Measurements from ENCODE around the gene PATJ. TPM values are rescaled to one million over a fixed set of nuclear protein-coding genes. Genes with fewer than 3 reads are reported as not detected.
"Not testable (repeated sequence)": the region's sequence is repeated elsewhere in the genome, so short reads cannot be mapped to it uniquely, and the experiment has no call there.

Gene PATJ
- total RNA-seq, 1 experiment from 2014 or later = 6.0 TPM

DNA sequence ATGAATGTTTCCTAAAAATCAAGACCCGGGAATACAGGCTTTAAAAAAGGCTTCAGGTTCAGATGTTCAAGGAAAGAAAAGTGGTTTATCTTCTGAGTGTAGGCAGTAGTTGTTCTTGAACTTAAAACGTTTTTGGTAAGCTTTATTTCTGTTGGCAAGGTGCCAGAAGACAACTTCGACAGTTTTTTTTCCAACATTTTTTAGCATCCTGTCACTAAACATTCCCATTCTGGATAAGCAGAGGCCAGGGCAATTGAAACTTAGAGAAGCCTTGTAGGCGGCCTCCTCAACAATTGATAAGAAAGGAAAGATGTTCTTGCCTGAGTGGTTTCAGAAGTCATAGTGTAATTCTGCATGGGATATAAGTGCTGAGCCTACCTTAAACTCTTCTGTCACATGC is 66.7 kb downstream of the PATJ start:
- in situ Hi-C loops (cut with HindIII; ENCODE audit: low sequenced_read_pairs) = no loop called here
- no peak for DNase-seq (ENCODE audit: low spot score)

DNA sequence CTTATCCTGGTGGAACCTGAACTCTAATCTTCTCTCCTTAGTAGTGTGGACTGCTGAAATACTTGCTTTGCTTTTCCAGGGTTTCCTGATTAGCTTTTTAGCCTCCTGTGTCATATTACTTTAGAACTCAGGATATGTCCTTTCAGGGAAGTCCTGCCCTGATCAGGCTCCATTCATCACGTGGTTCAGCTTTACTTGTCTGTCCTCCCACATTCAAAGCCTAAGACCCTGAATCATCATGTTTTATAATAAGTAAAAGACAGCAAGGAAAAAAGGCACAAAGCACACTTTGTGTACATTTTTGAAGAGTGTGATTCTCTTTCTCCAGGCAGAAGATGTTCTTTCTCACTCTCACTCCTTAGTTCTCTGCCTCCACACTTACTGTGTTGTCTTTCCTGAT is 70.6 kb downstream of the PATJ start:
- in situ Hi-C loops (cut with HindIII; ENCODE audit: low sequenced_read_pairs) = no loop called here
- no peak for DNase-seq (ENCODE audit: low spot score)

DNA sequence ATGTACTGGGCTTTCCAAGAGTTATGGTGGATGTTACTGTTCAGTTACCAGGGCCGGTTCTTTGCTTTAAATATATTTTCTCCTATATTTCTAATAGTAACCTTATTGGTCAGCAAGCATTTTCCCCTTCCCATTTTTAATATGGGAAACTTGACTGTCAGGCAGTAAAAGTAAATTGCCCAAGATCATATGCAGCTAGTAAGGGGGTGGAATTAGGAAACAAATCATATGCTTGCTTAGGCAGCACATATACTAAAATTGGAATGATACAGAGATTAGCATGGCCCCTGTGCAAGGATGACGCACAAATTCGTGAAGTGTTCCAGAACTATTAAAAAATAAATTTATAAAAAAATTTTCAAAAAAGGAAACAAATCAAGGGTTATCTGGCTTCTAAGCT is 73.9 kb downstream of the PATJ start:
- in situ Hi-C loops (cut with HindIII; ENCODE audit: low sequenced_read_pairs) = no loop called here
- DNase-seq (ENCODE audit: low spot score) = no peak

DNA sequence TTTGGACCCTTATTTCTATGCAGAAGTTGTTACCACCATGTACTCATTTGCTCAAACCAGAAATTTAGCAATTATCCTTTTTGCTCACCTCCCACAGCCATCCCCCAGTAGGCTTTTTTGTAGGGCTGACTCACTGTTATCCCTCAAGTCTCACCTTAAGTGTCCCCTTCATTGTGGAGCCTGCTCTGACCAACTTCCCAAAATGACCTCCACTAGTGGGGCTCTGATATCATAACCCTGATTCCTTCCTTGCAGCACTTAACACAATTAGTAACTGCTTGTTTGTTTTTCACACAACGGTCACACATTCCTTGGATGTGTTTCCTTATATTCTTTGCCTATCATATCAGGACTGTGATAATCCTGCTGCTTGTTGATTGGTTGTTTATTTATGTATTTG is 76.7 kb downstream of the PATJ start:
- in situ Hi-C loops (cut with HindIII; ENCODE audit: low sequenced_read_pairs) = no loop called here
- no peak for DNase-seq (ENCODE audit: low spot score)

DNA sequence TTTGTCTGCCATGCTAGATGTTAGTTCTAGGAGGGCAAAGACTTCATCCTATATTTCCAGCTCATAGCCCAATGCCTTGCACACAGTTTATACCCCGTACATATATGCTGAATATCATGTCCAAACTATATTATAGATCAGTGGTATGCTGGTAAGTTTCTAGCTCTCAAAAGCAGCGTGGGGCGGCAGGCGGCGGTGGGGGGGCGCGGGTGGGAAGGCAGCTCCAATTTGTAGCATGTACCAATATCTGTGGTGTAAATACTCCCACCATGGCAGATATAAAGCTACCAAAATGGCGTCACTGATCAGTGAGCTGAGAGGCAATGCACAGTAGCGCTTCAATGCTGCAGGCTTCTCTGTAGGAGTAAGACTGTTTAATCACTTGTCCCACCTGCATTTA is 77.1 kb downstream of the PATJ start:
- DNase-seq (ENCODE audit: low spot score) = no peak
- in situ Hi-C loops (cut with HindIII; ENCODE audit: low sequenced_read_pairs) = no loop called here

DNA sequence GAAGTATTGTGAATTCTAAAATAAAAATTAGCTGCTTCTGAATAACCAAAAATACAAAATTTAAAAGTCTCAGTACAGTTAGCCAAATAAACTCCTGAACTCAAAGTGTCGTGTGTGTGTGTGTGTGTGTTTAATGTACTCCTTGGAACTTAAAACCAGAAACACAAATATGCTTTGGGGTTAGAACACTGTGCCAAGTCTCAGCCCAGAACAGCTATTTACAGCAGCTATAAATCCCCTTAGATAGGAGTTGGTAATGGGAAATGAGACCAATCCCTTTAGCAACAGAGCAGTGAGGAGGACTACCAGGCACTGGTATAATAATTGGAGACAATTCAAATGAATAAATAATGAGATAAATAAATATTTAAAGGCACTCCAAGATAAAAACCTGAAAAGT is 83.1 kb downstream of the PATJ start:
- no peak for DNase-seq (ENCODE audit: low spot score)

DNA sequence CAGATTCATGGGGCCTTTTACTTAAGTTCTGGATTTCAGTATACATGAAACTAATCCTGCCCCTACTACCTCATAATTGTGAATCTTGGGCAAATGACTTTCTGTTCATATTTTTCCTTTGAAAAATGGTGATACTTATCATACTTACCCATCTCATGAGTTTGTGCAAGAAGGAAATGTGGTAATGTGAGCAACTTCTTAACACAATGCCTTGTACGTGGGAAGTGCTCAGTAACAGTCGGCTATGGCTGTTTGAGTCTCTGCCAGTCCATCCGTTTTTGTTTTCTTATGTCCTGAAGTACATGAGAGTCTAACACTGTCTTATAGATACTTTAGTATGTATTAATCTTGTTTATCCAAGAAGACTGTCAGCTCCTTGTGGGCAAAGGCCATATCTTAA is 86.5 kb downstream of the PATJ start:
- in situ Hi-C loops (cut with HindIII; ENCODE audit: low sequenced_read_pairs) = no loop called here
- DNase-seq (ENCODE audit: low spot score) = no peak

More for the DNA sequence above, 83.1 kb downstream of the PATJ start:
- in situ Hi-C loops (cut with HindIII; ENCODE audit: low sequenced_read_pairs) = no loop called here

DNA sequence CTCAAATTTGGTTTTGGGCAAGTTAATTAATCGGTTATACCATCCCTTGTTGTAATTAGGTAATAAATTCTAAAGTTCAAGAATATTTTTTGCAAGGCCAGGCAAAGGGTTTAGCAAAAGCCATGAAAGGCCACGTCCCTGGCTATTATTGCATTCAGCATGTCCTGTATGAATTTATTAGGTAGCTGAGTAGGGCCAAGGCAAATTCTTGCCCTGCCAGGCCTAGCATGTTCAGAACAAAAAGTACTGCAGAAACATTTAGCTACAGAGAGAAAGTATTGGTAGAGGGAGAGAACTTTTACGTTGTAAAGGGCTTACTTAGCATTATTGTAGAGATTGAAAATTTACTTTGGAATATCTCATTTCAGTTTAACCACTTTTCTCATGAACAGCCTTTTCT is 94.4 kb downstream of the PATJ start:
- in situ Hi-C loops (cut with HindIII; ENCODE audit: low sequenced_read_pairs) = no loop called here
- DNase-seq (ENCODE audit: low spot score) = no peak

DNA sequence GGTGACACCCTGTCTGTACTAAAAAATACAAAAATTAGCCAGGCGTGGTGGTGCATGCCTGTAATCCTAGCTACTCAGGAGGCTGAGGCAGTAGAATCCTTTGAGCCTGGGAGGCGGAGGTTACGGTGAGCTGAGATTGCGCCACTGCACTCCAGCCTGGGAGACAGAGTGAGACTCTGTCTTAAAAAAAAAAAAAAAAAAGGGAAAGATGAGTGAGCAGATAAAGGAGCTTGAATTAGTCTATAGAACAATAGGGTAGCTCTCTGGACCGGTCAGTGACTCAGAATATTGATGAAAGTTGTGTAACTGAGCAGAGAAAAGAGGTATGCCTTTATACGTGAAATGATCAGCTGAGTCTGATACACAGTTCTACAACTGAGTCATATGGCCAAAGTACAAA is 95.3 kb downstream of the PATJ start:
- DNase-seq (ENCODE audit: low spot score); in situ Hi-C loops (cut with HindIII; ENCODE audit: low sequenced_read_pairs): not testable (repeated sequence)

DNA sequence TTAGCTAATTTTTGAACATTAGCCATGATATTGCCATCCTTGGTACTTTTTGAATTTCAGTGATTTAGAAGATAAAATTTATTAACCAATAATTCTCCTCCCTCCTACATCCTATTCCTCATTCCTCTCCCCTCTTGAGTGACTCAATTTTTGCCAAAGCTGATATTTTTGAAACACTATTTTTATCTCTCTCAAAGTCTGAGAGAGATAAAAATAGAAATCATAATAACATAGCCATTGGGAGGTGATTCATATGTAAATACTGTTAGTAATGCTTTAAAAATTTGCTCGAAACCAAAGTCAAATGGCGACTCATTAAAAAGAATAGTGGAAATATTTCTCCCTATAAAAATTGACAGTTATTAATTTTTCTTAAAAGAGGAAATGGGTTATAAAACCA is 97.4 kb downstream of the PATJ start:
- in situ Hi-C loops (cut with HindIII; ENCODE audit: low sequenced_read_pairs) = no loop called here
- no peak for DNase-seq (ENCODE audit: low spot score)

DNA sequence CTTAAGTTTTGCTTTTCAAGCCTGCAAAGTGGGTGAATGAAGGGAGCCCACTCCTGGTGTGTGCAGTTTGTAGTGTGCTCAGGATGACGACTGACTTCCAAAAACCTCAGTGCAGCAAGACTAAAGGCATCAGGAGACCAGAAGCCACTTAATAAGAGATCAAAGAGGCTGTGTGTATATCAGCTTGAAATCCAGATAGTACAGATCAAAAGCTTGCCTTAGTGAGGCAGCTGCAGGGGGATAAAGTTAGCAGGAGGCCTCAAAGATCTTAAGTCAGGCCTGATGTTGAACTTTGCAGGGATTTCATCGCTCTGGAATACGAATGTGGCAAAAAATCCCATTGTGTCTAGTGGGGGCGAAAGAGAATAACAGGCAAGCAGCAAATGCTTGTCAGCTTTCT is 99.8 kb downstream of the PATJ start:
- DNase-seq (ENCODE audit: low spot score) = no peak
- in situ Hi-C loops (cut with HindIII; ENCODE audit: low sequenced_read_pairs) = no loop called here

DNA sequence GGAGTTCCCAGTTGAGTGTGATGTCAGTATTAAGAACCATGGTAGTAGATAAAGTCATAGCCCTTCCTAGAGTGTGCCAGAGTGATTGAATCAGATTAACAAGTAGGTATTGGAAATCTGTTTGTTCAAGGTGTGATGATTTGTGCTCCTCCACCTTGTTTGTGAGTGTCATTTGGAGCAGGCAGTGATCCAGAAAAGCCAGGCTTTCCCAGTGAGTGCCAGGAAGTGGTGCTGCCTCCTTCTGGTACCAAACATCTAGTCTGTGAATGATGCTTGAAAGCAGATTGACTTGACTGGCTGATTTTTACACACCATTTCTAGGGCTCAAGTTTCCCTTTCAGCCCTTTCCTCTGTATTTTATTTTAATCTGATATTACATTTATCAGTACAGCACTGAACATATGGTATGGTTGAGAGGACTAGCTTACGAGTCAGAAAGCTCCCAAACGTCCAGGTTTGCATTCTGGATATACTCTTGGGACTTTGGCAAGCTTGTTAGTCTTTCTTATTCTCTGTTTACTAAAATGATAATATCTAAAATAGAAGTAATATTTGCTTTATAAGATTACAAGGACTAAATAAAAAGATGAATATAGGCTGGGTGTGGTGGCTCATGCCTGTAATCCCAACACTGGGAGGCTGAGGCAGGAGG is 100.7 kb downstream of the PATJ start:
- in situ Hi-C loops (cut with HindIII; ENCODE audit: low sequenced_read_pairs) = no loop called here
- peak; percentile 70 for DNase-seq (ENCODE audit: low spot score)

DNA sequence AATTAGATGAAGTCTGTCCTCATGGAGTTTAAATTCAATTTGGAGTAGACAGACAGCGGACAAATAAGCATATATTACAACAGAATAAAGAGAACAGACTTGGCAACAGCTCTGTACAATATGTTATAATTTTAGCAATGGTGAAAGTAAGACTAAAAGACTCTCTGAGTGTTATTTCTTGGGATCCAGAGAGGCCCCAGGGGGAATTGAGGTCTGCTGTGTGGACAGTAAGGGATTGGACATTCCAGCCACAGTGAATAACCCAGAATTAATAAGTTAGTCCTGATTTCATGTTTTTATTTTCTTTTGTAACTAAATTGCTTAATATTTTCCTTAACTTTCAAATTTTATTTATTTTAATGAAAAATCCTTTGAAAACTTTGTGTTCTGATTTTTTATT is 101.7 kb downstream of the PATJ start:
- in situ Hi-C loops (cut with HindIII; ENCODE audit: low sequenced_read_pairs) = no loop called here
- DNase-seq (ENCODE audit: low spot score) = no peak

DNA sequence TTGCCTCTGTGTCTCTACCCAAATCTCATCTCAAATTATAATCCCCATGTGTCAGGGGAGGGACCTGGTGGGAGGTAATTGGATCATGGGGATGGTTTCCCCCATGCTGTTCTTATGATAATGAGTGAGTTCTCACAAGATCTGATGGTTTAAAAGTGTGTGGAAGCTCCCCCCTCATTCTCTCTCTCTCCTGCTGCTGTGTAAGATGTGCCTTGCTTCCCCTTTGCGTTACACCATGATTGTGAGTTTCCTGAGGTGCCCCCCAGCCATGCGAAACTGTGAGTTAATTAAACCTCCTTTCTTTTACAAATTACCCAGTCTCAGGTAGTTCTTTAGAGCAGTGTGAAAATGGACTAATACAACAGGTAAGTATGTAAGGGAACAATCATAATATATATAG is 102.4 kb downstream of the PATJ start:
- DNase-seq (ENCODE audit: low spot score); in situ Hi-C loops (cut with HindIII; ENCODE audit: low sequenced_read_pairs): not testable (repeated sequence)

DNA sequence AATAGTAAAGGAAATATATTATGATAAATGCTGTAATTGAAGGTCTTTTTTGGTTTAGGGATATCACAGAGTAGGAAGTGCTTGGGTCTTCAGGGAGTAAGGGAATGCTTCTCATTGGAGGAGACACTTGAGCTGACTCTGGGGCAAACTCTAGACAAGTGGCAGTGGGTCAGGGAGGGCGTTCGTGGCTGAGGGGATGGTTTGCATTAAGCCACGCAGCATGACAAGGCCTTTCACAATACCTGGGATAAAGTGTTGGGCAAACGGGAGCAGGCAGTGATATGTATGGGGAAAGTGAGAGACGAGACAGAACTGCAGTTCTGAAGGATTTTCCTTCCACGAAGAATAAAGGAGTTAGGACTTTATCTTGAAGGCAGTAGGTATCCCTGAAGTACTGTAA is 109.0 kb downstream of the PATJ start:
- in situ Hi-C loops (cut with HindIII; ENCODE audit: low sequenced_read_pairs) = no loop called here
- DNase-seq (ENCODE audit: low spot score) = no peak

DNA sequence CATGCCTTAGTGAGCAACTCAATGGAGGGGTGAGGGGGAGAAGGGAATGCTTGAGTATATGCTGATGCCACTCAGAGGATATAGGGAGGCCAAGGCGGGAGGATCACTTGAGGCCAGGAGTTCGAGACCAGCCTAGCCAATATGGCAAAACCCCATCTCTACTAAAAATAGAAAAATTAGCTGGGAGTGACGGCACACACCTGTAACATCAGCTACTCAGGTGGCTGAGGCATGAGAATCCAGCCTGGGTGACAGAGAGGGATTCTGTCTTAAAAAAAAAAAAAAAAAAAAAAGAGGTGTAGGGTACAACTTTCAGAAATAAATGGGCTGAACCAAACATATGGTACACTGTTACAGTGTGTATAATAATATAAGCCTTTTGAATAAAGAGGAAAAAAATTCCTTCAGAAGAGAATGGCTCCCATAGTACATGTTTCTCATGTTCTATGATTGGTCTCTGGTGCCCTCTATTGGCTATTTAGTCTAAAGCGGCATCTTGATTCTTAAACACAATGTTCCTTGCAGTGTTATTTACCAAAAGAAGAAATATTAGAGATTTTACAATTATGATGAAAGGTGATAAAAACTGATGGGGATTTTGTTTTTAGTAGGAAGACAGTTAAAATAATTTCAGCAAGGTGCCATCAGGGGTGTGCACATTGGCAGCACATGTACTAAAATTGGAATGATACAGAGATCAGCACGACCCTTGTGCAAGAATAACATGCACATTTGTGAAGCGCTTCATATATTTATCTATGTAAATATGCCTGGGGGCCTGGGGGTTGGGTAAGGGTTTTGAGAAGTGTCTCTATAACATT is 109.8 kb downstream of the PATJ start:
- in situ Hi-C loops (cut with HindIII; ENCODE audit: low sequenced_read_pairs) = no loop called here
- DNase-seq (ENCODE audit: low spot score) = peak; percentile 80

DNA sequence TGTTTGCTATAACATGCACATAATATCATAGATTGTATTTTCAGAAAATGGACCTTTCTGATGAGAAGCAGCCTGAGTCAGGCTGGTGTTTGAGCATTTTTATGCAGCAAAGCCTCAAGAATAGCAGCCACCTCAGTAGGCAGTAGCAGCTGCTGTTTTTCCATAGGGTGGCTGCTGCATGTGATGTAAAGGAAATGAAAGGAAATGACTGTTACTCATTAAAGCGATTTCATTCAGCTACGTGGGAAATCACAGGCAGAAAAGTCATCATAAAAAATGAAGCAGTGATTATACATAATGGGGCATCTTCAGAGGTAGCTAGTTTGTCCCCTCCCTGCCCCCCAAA is 110.4 kb downstream of the PATJ start:
- DNase-seq (ENCODE audit: low spot score) = no peak
- in situ Hi-C loops (cut with HindIII; ENCODE audit: low sequenced_read_pairs) = no loop called here

DNA sequence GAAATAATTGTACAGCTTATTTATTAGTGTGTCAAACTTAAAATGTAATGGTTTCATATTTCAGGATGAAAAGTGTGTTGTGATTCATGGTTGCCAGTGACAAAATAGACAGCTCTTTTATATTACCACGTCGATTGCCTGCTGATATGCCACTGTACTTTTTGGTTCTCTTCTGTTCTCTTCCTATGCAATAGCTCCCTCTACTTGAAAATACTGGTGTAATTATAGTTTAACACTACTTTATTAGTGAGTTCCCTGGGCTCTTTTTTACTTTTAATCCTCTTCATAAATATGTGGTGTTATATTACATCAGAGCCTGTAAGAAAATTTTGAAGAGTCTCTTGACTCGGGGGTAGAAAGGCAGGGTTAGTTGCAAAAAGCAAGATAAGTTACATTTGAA is 111.3 kb downstream of the PATJ start:
- DNase-seq (ENCODE audit: low spot score) = no peak
- in situ Hi-C loops (cut with HindIII; ENCODE audit: low sequenced_read_pairs) = no loop called here

DNA sequence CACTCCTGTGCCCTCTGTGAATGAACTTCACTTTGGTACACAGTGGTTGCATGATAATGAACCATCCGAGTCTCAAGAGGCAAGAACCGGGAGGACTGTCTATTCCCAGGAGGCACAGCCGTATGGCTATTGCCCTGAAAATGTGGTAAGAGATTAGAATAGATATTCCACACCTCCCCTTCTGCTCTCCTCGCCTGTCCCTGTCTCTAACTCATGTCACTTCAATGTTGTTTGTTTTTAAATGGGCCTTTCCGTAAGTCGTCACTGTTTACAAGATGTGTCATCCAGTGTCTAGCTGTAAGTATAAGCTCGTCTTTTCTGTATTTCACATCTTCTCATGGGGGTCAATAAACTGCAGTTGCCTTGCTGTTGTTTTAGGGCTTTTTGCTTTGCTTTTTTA is 122.2 kb downstream of the PATJ start:
- DNase-seq (ENCODE audit: low spot score) = no peak
- in situ Hi-C loops (cut with HindIII; ENCODE audit: low sequenced_read_pairs) = no loop called here

DNA sequence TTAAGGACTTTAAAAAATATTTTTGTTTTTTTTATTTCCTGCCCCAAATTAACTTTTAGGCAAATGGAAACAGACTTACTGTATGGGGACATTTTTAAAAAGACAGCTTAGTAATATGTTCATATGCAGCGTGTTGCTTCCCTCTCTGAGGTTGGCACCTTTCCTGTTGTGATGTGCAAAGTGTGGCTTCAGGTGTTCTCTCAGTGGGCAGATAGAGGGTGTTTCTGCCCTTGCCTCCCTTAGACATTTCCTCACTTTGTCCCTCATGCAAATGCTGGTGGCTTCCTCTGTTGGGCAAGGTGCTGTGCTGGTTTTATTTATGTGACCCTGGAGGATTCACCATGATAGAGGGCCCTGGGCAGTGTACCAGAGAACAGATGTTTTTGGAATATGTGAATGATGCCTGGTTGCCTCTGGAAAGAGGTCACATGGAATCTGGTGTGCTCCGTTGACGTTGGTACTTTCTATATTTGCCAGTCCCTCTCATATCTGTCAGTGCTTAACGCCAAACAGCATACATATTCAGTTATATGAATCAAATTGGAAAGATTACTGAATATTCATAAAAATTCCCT is 123.5 kb downstream of the PATJ start:
- in situ Hi-C loops (cut with HindIII; ENCODE audit: low sequenced_read_pairs) = no loop called here
- no peak for DNase-seq (ENCODE audit: low spot score)

DNA sequence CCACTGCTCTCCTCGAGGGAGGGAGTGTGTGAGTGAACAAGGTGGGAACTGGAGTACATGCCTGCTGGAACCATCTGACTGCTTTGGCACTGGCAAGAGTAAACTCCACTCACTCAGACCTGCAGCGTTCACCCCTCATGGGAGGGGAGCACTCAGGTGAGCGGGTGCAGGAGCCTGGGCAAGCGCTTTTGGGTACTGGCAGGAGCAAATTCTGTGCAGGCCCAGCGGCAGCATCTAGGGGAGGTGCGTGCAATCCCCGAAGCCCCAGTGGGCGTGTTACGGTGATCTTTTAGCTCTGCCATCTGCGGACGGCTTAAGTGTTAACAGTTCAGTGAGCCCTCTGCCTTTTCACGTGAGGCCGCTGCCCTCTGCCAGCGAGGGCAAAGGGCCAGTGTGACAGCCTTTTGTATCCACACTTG is 127.4 kb downstream of the PATJ start:
- peak; percentile 79 for DNase-seq (ENCODE audit: low spot score)
- in situ Hi-C loops (cut with HindIII; ENCODE audit: low sequenced_read_pairs) = no loop called here

Data from G401 (cell line).